ENCODE measurements around the gene CAMK1D.

The CAMK1D gene

GRCh38 chr10:12448729-12449391 lies 99.5 kb downstream of the CAMK1D start:
- peak; percentile 94 for DNase-seq (ENCODE audit: low read depth, low spot score)
- in situ Hi-C loops (cut with HindIII; ENCODE audit: low sequenced_read_pairs), result no loop called here
- H3K4me3 ChIP-seq (ENCODE audit: low read depth, low read length), result no peak overlapping the region
- TF ChIP-seq, protein P1, sequence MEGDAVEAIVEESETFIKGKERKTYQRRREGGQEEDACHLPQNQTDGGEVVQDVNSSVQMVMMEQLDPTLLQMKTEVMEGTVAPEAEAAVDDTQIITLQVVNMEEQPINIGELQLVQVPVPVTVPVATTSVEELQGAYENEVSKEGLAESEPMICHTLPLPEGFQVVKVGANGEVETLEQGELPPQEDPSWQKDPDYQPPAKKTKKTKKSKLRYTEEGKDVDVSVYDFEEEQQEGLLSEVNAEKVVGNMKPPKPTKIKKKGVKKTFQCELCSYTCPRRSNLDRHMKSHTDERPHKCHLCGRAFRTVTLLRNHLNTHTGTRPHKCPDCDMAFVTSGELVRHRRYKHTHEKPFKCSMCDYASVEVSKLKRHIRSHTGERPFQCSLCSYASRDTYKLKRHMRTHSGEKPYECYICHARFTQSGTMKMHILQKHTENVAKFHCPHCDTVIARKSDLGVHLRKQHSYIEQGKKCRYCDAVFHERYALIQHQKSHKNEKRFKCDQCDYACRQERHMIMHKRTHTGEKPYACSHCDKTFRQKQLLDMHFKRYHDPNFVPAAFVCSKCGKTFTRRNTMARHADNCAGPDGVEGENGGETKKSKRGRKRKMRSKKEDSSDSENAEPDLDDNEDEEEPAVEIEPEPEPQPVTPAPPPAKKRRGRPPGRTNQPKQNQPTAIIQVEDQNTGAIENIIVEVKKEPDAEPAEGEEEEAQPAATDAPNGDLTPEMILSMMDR (IDR thresholded peaks at IDR 0.05; ENCODE audit: low read depth, low read length), result no peak

- H3K4me3 ChIP-seq (ENCODE audit: low read depth, low read length), result no peak overlapping the region
- in situ Hi-C loops (cut with HindIII; ENCODE audit: low sequenced_read_pairs), result no loop called here
- DNase-seq (ENCODE audit: low read depth, low spot score), result no peak
- TF ChIP-seq, protein P1 (IDR thresholded peaks at IDR 0.05; ENCODE audit: low read depth, low read length), result no peak
Observed at GRCh38 chr10:12455318-12455717, 106.0 kb downstream of the CAMK1D start.

DNA sequence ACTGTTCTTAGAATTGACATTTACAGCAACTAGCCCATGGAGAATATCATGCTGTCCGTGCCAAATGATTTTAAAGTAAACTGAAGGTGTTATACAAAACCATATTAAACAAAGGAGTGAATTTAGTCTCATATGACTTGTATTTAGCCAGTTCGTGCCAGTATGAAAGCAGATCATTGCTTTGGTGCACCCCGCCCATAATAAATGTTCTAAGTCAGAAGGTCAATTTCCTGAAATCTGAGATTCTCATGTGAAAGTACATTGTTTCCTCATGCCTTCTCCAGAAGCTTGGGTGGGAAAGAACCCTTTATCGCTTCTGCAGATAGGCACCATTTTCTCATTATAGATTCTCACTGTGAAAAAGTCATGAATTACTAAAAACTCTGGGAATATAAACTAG lies 106.4 kb downstream of the CAMK1D start:
- H3K4me3 ChIP-seq (ENCODE audit: low read depth, low read length), result no peak overlapping the region
- peak; percentile 50 for DNase-seq (ENCODE audit: low read depth, low spot score)
- in situ Hi-C loops (cut with HindIII; ENCODE audit: low sequenced_read_pairs), result no loop called here
- TF ChIP-seq, protein P1 (IDR thresholded peaks at IDR 0.05; ENCODE audit: low read depth, low read length), result no peak

DNA sequence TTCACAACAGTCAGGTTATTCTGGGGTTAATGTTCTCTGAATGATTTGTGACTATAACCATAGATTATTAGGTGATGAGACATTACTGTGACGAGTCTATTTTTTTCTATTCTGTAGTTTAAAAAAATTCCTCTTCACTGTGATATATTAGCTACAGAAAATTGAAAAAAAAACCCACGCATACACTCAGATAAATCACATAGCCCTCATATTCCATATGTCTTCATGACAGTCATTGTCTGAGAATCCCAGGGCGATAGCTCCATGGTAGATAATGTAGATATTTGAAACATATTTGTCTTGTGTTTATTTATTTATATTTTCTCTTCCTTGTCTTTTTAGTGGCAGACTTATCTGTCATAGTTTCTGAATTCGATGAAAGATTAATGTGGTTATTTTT lies 110.0 kb downstream of the CAMK1D start:
- in situ Hi-C loops (cut with HindIII; ENCODE audit: low sequenced_read_pairs), result no loop called here
- no peak overlapping the region for H3K4me3 ChIP-seq (ENCODE audit: low read depth, low read length)
- no peak for DNase-seq (ENCODE audit: low read depth, low spot score)
- TF ChIP-seq, protein P1 (IDR thresholded peaks at IDR 0.05; ENCODE audit: low read depth, low read length), result no peak

DNA sequence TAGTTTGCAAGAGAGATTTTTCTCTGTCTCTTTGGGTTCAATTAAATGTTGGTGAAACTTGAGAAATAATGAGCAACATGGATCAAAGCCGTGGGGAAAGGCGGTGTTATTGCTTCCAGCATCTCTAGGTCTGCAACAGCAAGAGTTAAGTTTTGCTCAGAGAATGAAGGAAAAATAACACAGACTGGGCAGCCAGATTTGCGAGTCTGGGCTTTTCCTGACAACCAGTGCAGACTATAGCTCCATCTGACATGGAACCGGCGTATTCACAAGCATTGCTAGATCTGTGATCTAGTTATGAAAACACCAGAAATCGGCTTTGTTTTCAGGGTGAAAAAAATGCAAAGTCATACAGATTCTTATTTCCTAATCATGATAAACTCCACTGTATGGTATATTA lies 110.4 kb downstream of the CAMK1D start:
- in situ Hi-C loops (cut with HindIII; ENCODE audit: low sequenced_read_pairs), result no loop called here
- TF ChIP-seq, protein P1 (IDR thresholded peaks at IDR 0.05; ENCODE audit: low read depth, low read length), result no peak
- no peak for DNase-seq (ENCODE audit: low read depth, low spot score)
- no peak overlapping the region for H3K4me3 ChIP-seq (ENCODE audit: low read depth, low read length)

DNA sequence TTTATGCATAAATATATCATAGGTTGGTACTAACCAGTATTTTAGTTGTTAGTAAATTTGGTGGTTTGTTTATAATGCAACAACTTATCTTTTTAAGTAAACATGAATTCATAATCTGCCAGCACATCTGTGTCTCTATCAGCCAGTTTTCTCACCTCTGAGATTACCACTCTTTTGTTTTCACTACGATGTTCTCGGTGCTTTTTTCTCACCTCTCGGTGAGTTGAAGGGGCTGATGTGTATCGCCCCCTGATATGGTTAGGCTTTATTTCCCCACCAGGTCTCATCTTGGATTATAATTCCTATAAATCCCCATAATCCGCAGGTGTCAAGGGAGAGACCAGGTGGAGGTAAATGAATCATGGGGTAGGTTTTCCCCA lies 114.1 kb downstream of the CAMK1D start:
- in situ Hi-C loops (cut with HindIII; ENCODE audit: low sequenced_read_pairs), result no loop called here
- TF ChIP-seq, protein P1 (IDR thresholded peaks at IDR 0.05; ENCODE audit: low read depth, low read length), result no peak
- no peak for DNase-seq (ENCODE audit: low read depth, low spot score)
- no peak overlapping the region for H3K4me3 ChIP-seq (ENCODE audit: low read depth, low read length)

Measured in astrocyte of the spinal cord (primary cell).